Stimulated activated effector memory CD8-positive, alpha-beta T cell treated with anti-CD3 and anti-CD28 coated beads, Interleukin-12 subunit alpha, Interleukin-12 subunit beta, amount 100 ng/mL, for 72 hours (primary cell): ENCODE data around the gene TOMM20L.
"Not testable (repeated sequence)": the region's sequence is repeated elsewhere in the genome, so short reads cannot be mapped to it uniquely, and the experiment has no call there.

Experiments
- ATAC-seq: fragments of 150-1000 bp; cut with Tn5 transposase; 2 replicates; pipeline ENCODE4 v1.10.0; 2021
- DNase-seq, 2 donors: peaks; one replicate each; pipeline ENCODE4 v3.0.0; 2021 to 2022; ENCODE audit warnings: low spot score in 2 of 2
- H3K27ac Mint-ChIP-seq: one replicate; pipeline ENCODE4 v1.8.0; 2022; ENCODE audit warnings: mild to moderate bottlenecking, mixed read lengths
- H3K36me3 Mint-ChIP-seq: one replicate; pipeline ENCODE4 v1.8.0; 2022; ENCODE audit warnings: mild to moderate bottlenecking, mixed read lengths
- H3K4me1 Mint-ChIP-seq: one replicate; pipeline ENCODE4 v1.8.0; 2022; ENCODE audit warnings: mixed read lengths
- H3K4me3 Mint-ChIP-seq: one replicate; pipeline ENCODE4 v1.8.0; 2022; ENCODE audit warnings: mild to moderate bottlenecking, mixed read lengths
- H3K9me3 Mint-ChIP-seq: one replicate; pipeline ENCODE4 v1.8.0; 2022; ENCODE audit warnings: mixed read lengths

TOMM20L gene

DNA sequence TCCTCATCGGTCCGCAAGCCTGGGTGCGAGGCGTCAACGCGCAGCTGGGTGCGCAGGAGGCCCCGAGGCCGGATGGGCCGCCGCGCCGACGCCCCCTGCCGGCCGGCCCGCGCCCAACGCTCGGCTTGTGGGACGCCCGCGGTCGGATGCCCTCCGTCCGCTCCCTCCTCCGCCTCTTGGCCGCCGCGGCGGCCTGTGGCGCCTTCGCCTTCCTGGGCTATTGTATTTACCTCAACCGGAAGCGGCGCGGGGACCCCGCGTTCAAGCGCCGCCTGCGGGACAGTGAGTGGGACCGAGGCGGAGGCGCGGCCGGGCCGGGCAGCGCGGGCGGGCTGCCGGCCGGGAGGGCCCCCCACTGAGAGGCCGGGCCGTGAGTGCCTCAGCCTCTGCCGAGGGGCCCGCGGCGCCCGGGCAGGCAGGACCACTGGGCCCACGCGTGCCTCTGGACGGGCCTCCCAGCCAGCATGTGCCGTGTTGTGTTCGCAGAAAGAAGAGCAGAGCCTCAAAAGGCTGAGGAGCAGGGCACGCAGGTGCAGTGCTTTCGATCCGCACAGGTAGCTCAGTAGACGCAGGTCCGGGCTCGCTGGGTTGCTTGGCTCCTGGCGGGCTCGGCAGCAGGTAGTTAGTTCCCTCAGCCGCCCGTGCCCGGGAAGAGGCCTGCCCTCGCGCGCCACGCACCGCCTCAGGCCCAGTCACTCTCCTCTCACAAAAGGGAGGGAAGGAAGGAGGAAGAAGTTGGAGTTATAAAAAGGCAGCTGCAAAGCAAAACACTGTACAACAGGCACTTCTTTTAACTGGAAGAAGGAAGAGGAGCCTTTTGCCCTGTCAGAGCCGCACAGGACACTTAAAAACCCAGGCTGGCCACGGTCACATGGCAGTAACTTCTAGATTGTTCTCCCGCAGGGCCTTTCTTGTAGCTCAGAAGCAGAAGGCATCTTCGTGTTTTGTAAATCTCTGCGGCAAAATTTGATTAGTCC, at the start of gene TOMM20L:
TSS of gene TOMM20L (plus strand) at position 119 of the 977 bp plus-strand sequence. CDS start at position 147, 28 bp downstream.
- Mint-ChIP-seq H3K9me3 (no peaks in the 10 kb centered on the region), H3K4me3 (peak within 1 kb of the TSS; percentile 60)

GRCh38 chr14:58353516-58354299, 42.0 kb upstream of the TOMM20L start:
- ATAC-seq (peak; percentile 80), DNase-seq (no peak)
- Mint-ChIP-seq H3K4me1 (peaks cover 13% of the 10 kb centered on the region), H3K9me3 (no peaks in the 10 kb centered on the region), H3K36me3 (peaks cover 84% of the 10 kb centered on the region), H3K4me3 (peak overlapping the region; percentile 37), H3K27ac (peak overlapping the region; percentile 46)

More for the DNA sequence above, at the start of gene TOMM20L:
- peak within 1 kb of the TSS; percentile 77 for H3K27ac Mint-ChIP-seq
- H3K4me1 Mint-ChIP-seq: peaks cover 10% of the 10 kb centered on the region
- no peaks in the 10 kb centered on the region for H3K36me3 Mint-ChIP-seq
- DNase-seq (peak; percentile 81 to 88), ATAC-seq (peak; percentile 95)

- no peak for ATAC-seq
- peak overlapping the region; percentile 46 for H3K27ac Mint-ChIP-seq
- no peaks in the 10 kb centered on the region for H3K9me3 Mint-ChIP-seq
- no peak overlapping the region for H3K4me3 Mint-ChIP-seq
- DNase-seq: no peak
- H3K36me3 Mint-ChIP-seq: peaks cover 85% of the 10 kb centered on the region
- peaks cover 13% of the 10 kb centered on the region for H3K4me1 Mint-ChIP-seq
Observed at GRCh38 chr14:58354808-58355207, 40.9 kb upstream of the TOMM20L start.

- DNase-seq (no peak), ATAC-seq (no peak)
- Mint-ChIP-seq H3K4me1 (peaks cover 13% of the 10 kb centered on the region), H3K9me3 (no peaks in the 10 kb centered on the region), H3K36me3 (peaks cover 85% of the 10 kb centered on the region), H3K4me3 (no peak overlapping the region), H3K27ac (no peak overlapping the region)
Observed at GRCh38 chr14:58356268-58356667, 39.5 kb upstream of the TOMM20L start.

DNA sequence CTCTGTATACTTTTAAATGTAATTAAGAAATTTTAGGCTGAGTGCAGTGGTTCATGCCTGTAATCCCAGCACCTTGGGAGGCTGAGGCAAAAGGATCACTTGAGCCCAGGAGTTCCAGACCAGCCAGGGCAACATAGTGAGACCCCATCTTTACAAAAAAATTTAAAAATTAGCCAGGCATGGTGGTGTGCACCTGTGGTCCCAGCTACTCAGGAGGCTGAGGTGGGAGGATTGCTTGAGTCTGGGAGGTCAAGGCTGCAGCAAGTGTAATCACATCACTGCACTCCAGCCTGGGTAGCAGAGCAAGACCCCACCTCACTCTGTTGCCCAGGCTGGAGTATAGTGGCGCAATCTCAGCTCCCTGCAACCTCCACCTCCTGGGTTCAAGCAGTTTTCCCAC, 33.5 kb upstream of the TOMM20L start:
- not testable (repeated sequence) for ATAC-seq, DNase-seq, H3K9me3 Mint-ChIP-seq, H3K27ac Mint-ChIP-seq, H3K4me1 Mint-ChIP-seq, H3K4me3 Mint-ChIP-seq
- peaks cover 84% of the 10 kb centered on the region for H3K36me3 Mint-ChIP-seq

- Mint-ChIP-seq H3K27ac (no peak overlapping the region), H3K4me1 (no peaks in the 10 kb centered on the region), H3K9me3 (no peaks in the 10 kb centered on the region), H3K4me3 (no peak overlapping the region), H3K36me3 (peaks cover 90% of the 10 kb centered on the region)
- ATAC-seq (peak; percentile 39), DNase-seq (no peak)
Observed at GRCh38 chr14:58362798-58363412, 32.8 kb upstream of the TOMM20L start.

DNA sequence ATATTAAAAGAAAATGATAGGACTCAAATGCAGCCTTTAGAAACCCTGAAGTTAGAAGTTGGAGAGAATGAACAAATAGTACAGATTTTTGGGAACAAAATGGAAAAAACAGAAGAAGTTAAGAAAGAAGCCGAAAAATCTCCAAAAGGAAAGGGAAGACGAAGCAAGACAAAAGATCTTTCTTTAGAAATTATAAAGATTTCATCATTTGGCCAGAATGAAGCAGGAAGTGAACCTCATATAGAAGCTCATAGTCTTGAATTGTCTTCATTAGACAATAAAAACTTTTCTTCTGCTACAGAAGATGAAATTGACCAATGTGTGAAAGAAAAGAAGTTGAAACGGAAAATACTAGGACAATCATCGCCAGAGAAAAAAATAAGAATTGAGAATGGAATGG, 31.4 kb upstream of the TOMM20L start:
- H3K36me3 Mint-ChIP-seq: peaks cover 92% of the 10 kb centered on the region

DNA sequence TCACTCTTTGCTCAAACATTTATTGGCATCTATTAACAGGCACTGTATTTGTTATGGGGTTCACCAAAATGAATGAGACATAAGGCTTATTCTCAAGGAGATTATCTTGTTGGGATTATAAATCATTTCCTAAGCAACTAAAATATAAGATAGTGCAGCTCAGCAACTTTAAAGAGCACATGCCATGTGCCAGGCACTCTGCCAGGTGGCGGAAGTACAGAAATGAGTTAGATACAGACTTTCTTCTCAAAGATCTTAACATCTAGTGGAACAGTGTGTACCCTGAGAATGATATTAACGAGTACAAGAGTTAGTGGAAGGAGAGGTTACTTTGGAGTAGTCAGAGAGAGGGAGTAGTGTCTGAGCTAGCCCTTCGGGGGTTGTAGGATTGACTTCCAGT, 28.4 kb upstream of the TOMM20L start:
- no peaks in the 10 kb centered on the region for H3K9me3 Mint-ChIP-seq
- H3K4me1 Mint-ChIP-seq: no peaks in the 10 kb centered on the region
- no peak for DNase-seq
- no peak overlapping the region for H3K4me3 Mint-ChIP-seq
- H3K27ac Mint-ChIP-seq: peak overlapping the region; percentile 48
- no peak for ATAC-seq
- H3K36me3 Mint-ChIP-seq: peaks cover 94% of the 10 kb centered on the region

More for the DNA sequence above, 31.4 kb upstream of the TOMM20L start:
- H3K9me3 Mint-ChIP-seq: no peaks in the 10 kb centered on the region
- no peaks in the 10 kb centered on the region for H3K4me1 Mint-ChIP-seq
- no peak overlapping the region for H3K4me3 Mint-ChIP-seq
- DNase-seq (no peak), ATAC-seq (no peak)
- H3K27ac Mint-ChIP-seq: peak overlapping the region; percentile 5

- Mint-ChIP-seq H3K4me3 (no peak overlapping the region), H3K36me3 (peaks cover 99% of the 10 kb centered on the region), H3K27ac (peak overlapping the region; percentile 17), H3K9me3 (no peaks in the 10 kb centered on the region), H3K4me1 (no peaks in the 10 kb centered on the region)
- ATAC-seq (no peak), DNase-seq (no peak)
Observed at GRCh38 chr14:58368956-58369355, 26.8 kb upstream of the TOMM20L start.

GRCh38 chr14:58376791-58377190, 18.9 kb upstream of the TOMM20L start:
- Mint-ChIP-seq H3K4me1 (peaks cover 5% of the 10 kb centered on the region), H3K4me3 (no peak overlapping the region), H3K36me3 (peaks cover 69% of the 10 kb centered on the region), H3K27ac (no peak overlapping the region), H3K9me3 (no peaks in the 10 kb centered on the region)
- DNase-seq: no peak
- ATAC-seq: no peak

DNA sequence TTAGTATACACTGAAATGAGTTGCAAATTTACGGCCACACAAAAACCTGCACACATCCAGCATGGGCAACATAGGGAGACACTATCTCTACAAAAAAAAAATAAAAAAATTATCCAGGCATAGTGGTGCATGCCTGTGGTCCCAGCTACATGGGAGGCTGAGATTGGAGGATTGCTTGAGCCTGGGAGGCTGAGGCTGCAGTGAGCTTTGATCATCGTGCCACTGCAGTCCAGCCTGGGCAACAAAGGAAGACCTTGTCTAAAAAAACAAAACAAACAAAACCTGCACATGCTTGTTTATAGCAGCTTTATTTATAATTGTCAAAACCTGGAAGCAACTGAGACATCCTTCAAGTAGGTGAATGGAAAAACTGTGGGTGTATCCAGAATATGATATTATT, 4.9 kb upstream of the TOMM20L start:
- no peak for DNase-seq
- no peak overlapping the region for H3K27ac Mint-ChIP-seq
- H3K4me1 Mint-ChIP-seq: no peaks in the 10 kb centered on the region
- no peak overlapping the region for H3K4me3 Mint-ChIP-seq
- H3K36me3 Mint-ChIP-seq: no peaks in the 10 kb centered on the region
- ATAC-seq: no peak
- no peaks in the 10 kb centered on the region for H3K9me3 Mint-ChIP-seq

DNA sequence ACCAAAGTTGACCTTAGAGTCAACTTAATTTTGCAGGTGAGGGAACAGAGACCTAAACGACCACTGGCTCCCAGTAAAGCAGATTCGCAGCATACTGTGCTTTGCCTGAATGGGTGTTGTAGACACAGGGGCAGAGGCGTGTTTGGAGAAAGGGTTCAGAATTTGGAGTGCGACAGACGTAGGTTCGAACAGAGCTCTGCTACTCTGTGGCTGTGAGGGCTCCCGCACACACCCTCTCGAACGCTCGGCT, 243 bp upstream of the TOMM20L start:
- no peaks in the 10 kb centered on the region for H3K36me3 Mint-ChIP-seq
- peak overlapping the region; percentile 66 for H3K27ac Mint-ChIP-seq
- no peak for ATAC-seq
- peaks cover 10% of the 10 kb centered on the region for H3K4me1 Mint-ChIP-seq
- no peaks in the 10 kb centered on the region for H3K9me3 Mint-ChIP-seq
- no peak for DNase-seq
- peak overlapping the region; percentile 60 for H3K4me3 Mint-ChIP-seq

DNA sequence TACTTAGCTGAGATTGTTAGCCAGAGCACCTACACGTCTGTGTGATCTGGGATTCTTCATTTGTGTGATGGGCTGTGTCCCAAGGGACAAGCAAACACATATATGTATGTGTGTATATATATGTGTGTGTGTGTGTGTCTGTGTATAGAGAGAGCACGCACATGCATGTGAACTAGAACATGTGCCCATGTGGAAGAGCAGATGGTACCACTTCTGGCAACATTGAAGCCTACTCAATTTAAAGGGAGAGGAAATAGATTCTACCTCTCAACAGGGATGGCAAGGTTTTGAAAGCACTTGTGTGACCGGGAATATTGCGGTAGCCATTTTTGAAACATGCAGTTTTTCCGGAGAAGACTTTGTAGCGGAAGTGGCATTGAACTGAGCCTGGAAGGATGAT, 1.4 kb downstream of the TOMM20L start:
- Mint-ChIP-seq H3K4me1 (peaks cover 10% of the 10 kb centered on the region), H3K9me3 (no peaks in the 10 kb centered on the region), H3K36me3 (no peaks in the 10 kb centered on the region), H3K27ac (no peak overlapping the region), H3K4me3 (peak overlapping the region; percentile 60)
- DNase-seq (no peak), ATAC-seq (no peak)

DNA sequence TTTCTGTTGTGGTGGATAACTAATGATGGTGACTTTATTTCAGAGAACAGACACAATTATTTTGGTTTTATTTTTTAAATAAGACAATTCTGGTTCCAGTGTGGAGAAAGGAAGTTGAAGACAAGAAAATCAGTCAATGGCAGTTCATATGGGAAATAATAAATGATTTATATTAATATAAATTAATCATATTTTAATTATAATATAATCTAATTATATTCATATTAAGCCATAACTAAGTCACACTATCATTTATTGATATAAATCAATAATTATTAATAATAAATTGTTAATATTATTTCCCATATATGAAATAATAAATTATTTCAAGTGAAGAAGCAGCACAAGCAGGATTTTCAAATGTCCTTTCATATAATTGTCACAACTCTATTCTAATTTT, 2.8 kb downstream of the TOMM20L start:
- no peaks in the 10 kb centered on the region for H3K9me3 Mint-ChIP-seq
- DNase-seq (no peak), ATAC-seq (no peak)
- H3K36me3 Mint-ChIP-seq: no peaks in the 10 kb centered on the region
- H3K4me3 Mint-ChIP-seq: no peak overlapping the region
- no peak overlapping the region for H3K27ac Mint-ChIP-seq
- H3K4me1 Mint-ChIP-seq: peaks cover 10% of the 10 kb centered on the region

DNA sequence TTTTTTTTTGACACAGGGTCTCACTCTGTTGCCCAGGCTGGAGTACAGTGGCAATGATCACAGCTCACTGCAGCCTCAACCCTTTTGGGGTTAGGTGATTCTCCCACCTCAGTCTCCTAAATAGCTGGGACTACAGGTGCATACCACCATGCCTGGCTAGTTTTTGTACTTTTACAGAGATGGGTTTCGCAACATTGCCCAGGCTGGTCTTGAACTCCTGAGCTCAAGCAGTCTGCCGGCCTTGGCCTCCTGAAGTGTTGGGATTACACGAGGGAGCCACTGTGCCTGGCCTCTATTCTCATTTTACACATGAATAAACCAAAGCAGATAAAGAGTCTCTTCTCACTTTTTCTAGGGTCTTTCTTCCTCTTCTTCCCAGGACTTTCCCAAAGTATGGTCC, 3.2 kb downstream of the TOMM20L start:
- Mint-ChIP-seq H3K27ac (no peak overlapping the region), H3K9me3 (no peaks in the 10 kb centered on the region), H3K4me3 (no peak overlapping the region), H3K4me1 (peaks cover 10% of the 10 kb centered on the region), H3K36me3 (no peaks in the 10 kb centered on the region)
- DNase-seq: no peak
- ATAC-seq: no peak
